Panc1 (cell line): ENCODE measurements around the gene SLC22A3.

Source experiments
- POLR2AphosphoS5 ChIP-seq: IDR thresholded peaks from 2 replicates; pipeline ENCODE4 v1.6.1; 2012; ENCODE audit warnings: mild to moderate bottlenecking, low read depth, low read length, moderate library complexity
- SIN3A ChIP-seq: IDR thresholded peaks from 2 replicates; pipeline ENCODE4 v1.6.1; 2012; ENCODE audit warnings: low read depth, mild to moderate bottlenecking, low read length, moderate library complexity, borderline replicate concordance; ENCODE audit not compliant: insufficient read depth
- TF ChIP-seq, protein P1 (sequence below): fragments of 450-650 bp; IDR thresholded peaks from 2 replicates; pipeline ENCODE4 v1.5.1; 2017; ENCODE audit warnings: mild to moderate bottlenecking

GRCh38 chr6:160408528-160408927 is 60.4 kb downstream of the SLC22A3 start:
- TF ChIP-seq, protein P1, sequence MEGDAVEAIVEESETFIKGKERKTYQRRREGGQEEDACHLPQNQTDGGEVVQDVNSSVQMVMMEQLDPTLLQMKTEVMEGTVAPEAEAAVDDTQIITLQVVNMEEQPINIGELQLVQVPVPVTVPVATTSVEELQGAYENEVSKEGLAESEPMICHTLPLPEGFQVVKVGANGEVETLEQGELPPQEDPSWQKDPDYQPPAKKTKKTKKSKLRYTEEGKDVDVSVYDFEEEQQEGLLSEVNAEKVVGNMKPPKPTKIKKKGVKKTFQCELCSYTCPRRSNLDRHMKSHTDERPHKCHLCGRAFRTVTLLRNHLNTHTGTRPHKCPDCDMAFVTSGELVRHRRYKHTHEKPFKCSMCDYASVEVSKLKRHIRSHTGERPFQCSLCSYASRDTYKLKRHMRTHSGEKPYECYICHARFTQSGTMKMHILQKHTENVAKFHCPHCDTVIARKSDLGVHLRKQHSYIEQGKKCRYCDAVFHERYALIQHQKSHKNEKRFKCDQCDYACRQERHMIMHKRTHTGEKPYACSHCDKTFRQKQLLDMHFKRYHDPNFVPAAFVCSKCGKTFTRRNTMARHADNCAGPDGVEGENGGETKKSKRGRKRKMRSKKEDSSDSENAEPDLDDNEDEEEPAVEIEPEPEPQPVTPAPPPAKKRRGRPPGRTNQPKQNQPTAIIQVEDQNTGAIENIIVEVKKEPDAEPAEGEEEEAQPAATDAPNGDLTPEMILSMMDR: no peak
- TF ChIP-seq POLR2AphosphoS5 (no peak), SIN3A (no peak)
